HepG2 (cell line): ENCODE data around the gene ZNF281.

Source experiments
- ATF3 ChIP-seq: sonication (generic); formaldehyde crosslinking; IDR thresholded peaks from 2 replicates; pipeline ENCODE4 v1.4.0; 2020; ENCODE audit warnings: missing genetic modification reagents
- BRD4 ChIP-seq: sonication (generic); formaldehyde crosslinking; IDR thresholded peaks from 2 replicates; pipeline ENCODE4 v1.4.0; 2020; ENCODE audit warnings: missing genetic modification reagents
- CTCF ChIP-seq: sonication (generic); formaldehyde crosslinking; IDR thresholded peaks from 2 replicates; pipeline ENCODE4 v1.5.0; 2020; ENCODE audit warnings: mild to moderate bottlenecking, missing genetic modification reagents, moderate library complexity
- EP300 ChIP-seq, 3 experiments: sonication (generic) in 1 of 3; formaldehyde crosslinking in 1 of 3; IDR thresholded peaks; 2 replicates each; pipeline versions ENCODE4 v1.5.1 to v1.6.1; 2011 to 2020; ENCODE audit warnings: low read depth in 2 of 3, low read length in 2 of 3, borderline replicate concordance in 1 of 3, improper control_type of control experiment in 1 of 3, mild to moderate bottlenecking in 1 of 3, missing genetic modification reagents in 1 of 3, moderate library complexity in 1 of 3
- MLX ChIP-seq: IDR thresholded peaks from 2 replicates; pipeline ENCODE4 v1.6.1; 2016
- PRDM4 ChIP-seq: sonication (generic); formaldehyde crosslinking; IDR thresholded peaks from 2 replicates; pipeline ENCODE4 v1.9.0; 2021; ENCODE audit warnings: missing genetic modification reagents, borderline replicate concordance
- STAG1 ChIP-seq: sonication (generic); formaldehyde crosslinking; IDR thresholded peaks from 2 replicates; pipeline ENCODE4 v1.4.0; 2020; ENCODE audit warnings: missing genetic modification reagents
- ZNF460 ChIP-seq: sonication (generic); formaldehyde crosslinking; IDR thresholded peaks from 2 replicates; pipeline ENCODE4 v1.5.1; 2020; ENCODE audit warnings: missing genetic modification reagents, mild to moderate bottlenecking, borderline replicate concordance
- ZNF816 ChIP-seq: sonication (generic); formaldehyde crosslinking; IDR thresholded peaks from 2 replicates; pipeline ENCODE4 v1.8.0; 2022; ENCODE audit warnings: missing genetic modification reagents, mild to moderate bottlenecking, borderline replicate concordance

GRCh38 chr1:200452850-200453552 lies 43.2 kb upstream of the ZNF281 start:
- TF ChIP-seq CTCF (CRISPR knock-in tag) (no peak), ZNF816 (CRISPR knock-in tag) (no peak), ATF3 (CRISPR knock-in tag) (no peak), STAG1 (CRISPR knock-in tag) (no peak), ZNF460 (CRISPR knock-in tag) (no peak), BRD4 (CRISPR knock-in tag) (no peak), EP300 (IDR thresholded peaks at IDR 0.05; ENCODE audit: low read depth in 2 of 2, low read length in 2 of 2) (no peak), EP300 (CRISPR knock-in tag; IDR thresholded peaks at IDR 0.05; ENCODE audit: borderline replicate concordance) (no peak), MLX (no peak), PRDM4 (CRISPR knock-in tag) (no peak)
